ENCODE data around the gene ZDHHC8. TPM values are rescaled to one million over a fixed set of nuclear protein-coding genes. Genes with fewer than 3 reads are reported as not detected.

Gene ZDHHC8
- total and polyA plus RNA-seq, 2 donors (not counting 3 experiments of a cell fraction or from before 2014, with no cell fraction given): 49.8 to 131 TPM

GRCh38 chr22:20165913-20166312 is 34.3 kb downstream of the ZDHHC8 start:
- dilution Hi-C loops (cut with MboI; ENCODE audit: extremely low pct_ligation_motif_present, low sequenced_read_pairs): no loop called here
- no peak overlapping the region for H3K4me2 ChIP-seq (ENCODE audit: insufficient read depth, low read length)
- no peaks in the 10 kb centered on the region for H3K27me3 ChIP-seq (ENCODE audit: control insufficient read depth in 2 of 2, insufficient read depth in 2 of 2, low read length in 2 of 2)
- no peaks in the 10 kb centered on the region for H4K20me1 ChIP-seq (replicated peaks; ENCODE audit: control insufficient read depth, extremely low read depth, insufficient read depth, low read length)
- BruUV-seq (replicated peaks): no TSS peak
- H3K4me1 ChIP-seq (ENCODE audit: control insufficient read depth, extremely low read depth, insufficient read depth, low read length): no peaks in the 10 kb centered on the region
- H3K36me3 ChIP-seq (ENCODE audit: control insufficient read depth in 2 of 2, extremely low read depth in 1 of 2, insufficient read depth in 2 of 2, low read length in 2 of 2): no peaks in the 10 kb centered on the region
- no peak for DNase-seq (ENCODE audit: low read depth, low spot score)
- POLR2A ChIA-PET: no interaction called here
- H3K9me3 ChIP-seq (replicated peaks; ENCODE audit: control insufficient read depth, insufficient read depth, low read length): no peaks in the 10 kb centered on the region
- no peak for FAIRE-seq
- H3K79me2 ChIP-seq (ENCODE audit: control insufficient read depth, insufficient read depth, low read length): no peaks in the 10 kb centered on the region
- no peak overlapping the region for H3K27ac ChIP-seq (ENCODE audit: insufficient read depth, low read depth, low read length)
- intact Hi-C loops (cut with micrococcal nuclease): no loop called here
- no peak overlapping the region for H3K9ac ChIP-seq (replicated peaks; ENCODE audit: extremely low read depth, insufficient read depth, low read length)
- TF ChIP-seq MYC (IDR thresholded peaks at IDR 0.05; ENCODE audit: low read depth, low read length) (no peak), POLR2A (IDR thresholded peaks at IDR 0.05; ENCODE audit: low read depth, low read length) (no peak), JUN (IDR thresholded peaks at IDR 0.05; ENCODE audit: borderline replicate concordance, insufficient read depth, insufficient read length, low read depth) (no peak), FOS (IDR thresholded peaks at IDR 0.05; ENCODE audit: borderline replicate concordance, insufficient read depth, low read length) (no peak), EZH2 (IDR thresholded peaks at IDR 0.05; ENCODE audit: borderline replicate concordance, low read depth, low read length, severe bottlenecking) (no peak), GATA2 (IDR thresholded peaks at IDR 0.05; ENCODE audit: insufficient read depth, insufficient read length, low read depth, low read length) (no peak), POLR2AphosphoS5 (IDR thresholded peaks at IDR 0.05; ENCODE audit: insufficient read depth, low read depth, low read length) (no peak), MAX (IDR thresholded peaks at IDR 0.05; ENCODE audit: insufficient read depth, insufficient read length) (no peak)
- TF ChIP-seq, protein P1, sequence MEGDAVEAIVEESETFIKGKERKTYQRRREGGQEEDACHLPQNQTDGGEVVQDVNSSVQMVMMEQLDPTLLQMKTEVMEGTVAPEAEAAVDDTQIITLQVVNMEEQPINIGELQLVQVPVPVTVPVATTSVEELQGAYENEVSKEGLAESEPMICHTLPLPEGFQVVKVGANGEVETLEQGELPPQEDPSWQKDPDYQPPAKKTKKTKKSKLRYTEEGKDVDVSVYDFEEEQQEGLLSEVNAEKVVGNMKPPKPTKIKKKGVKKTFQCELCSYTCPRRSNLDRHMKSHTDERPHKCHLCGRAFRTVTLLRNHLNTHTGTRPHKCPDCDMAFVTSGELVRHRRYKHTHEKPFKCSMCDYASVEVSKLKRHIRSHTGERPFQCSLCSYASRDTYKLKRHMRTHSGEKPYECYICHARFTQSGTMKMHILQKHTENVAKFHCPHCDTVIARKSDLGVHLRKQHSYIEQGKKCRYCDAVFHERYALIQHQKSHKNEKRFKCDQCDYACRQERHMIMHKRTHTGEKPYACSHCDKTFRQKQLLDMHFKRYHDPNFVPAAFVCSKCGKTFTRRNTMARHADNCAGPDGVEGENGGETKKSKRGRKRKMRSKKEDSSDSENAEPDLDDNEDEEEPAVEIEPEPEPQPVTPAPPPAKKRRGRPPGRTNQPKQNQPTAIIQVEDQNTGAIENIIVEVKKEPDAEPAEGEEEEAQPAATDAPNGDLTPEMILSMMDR (IDR thresholded peaks at IDR 0.05; ENCODE audit: extremely low read depth in 1 of 2, insufficient read depth in 1 of 2, low read depth in 1 of 2, low read length in 2 of 2): no peak
- no peaks in the 10 kb centered on the region for H3K9me1 ChIP-seq (replicated peaks; ENCODE audit: control insufficient read depth, extremely low read depth, insufficient read depth, low read length)
- CTCF ChIA-PET: no interaction called here
- no peak overlapping the region for H3K4me3 ChIP-seq (replicated peaks in 1 of 3; ENCODE audit: insufficient read depth in 1 of 3, low read depth in 1 of 3, low read length in 3 of 3)
- H2AFZ ChIP-seq (ENCODE audit: low read depth, low read length): no peak overlapping the region
